ENCODE data around the gene C1orf216.

DNA sequence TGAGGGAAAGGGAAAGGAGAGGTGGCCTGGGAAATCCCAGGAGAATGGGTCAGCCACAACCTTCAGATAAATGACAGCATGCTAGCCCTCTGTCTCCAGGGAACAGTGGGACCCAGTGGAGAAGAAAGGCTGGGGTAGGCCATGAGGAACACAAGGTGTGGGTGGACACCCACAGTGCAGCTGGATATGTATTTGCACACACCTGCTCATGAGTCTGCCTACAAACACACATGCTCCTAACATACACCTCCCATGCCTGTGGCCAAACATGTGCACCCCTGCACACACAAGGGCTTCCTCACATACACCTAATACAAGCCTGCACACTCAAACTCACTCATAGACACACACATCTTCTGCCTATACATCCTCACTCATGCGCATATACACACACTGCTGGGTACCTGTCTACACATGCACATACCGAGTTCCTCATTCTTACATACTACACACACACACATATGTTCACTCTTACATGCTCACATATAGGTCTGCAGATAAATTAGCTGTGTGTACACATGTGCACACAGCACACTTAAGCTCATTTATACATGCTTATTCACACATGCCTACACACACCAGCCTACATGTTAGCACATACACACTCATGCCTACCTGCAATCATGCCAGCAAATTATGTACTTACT lies 3.6 kb downstream of the C1orf216 start:
- no peak for TF ChIP-seq EZH2 (IDR thresholded peaks at IDR 0.05; ENCODE audit: low read length, missing control alignments)
- TF ChIP-seq CTCF (conservative IDR thresholded peaks at IDR 0.05 in 1 of 2, IDR thresholded peaks at IDR 0.05 in 1 of 2; ENCODE audit: low read depth in 1 of 2, low read length in 2 of 2), result no peak
